HG02798 (cell line): ENCODE data around the gene KHNYN.
"Not testable (repeated sequence)": the region's sequence is repeated elsewhere in the genome, so short reads cannot be mapped to it uniquely, and the experiment has no call there.

Experiments
- ATAC-seq: cut with Tn5 transposase; IDR thresholded peaks from one replicate; pipeline ENCODE4 v1.9.1; 2021; ENCODE audit warnings: mild to moderate bottlenecking; ENCODE audit not compliant: unreplicated experiment, poor library complexity

Gene KHNYN

GRCh38 chr14:24429395-24430142 lies at the start of gene KHNYN, which contains the start of gene CBLN3:
KHNYN (plus strand) TSS chr14:24429954; CDS start chr14:24430731, 777 bp downstream.
CBLN3 (minus strand) TSS chr14:24429668; CDS start chr14:24429054, 614 bp downstream.
- peak; percentile 86 for ATAC-seq

GRCh38 chr14:24381363-24382063 lies 48.2 kb upstream of the KHNYN start:
- no peak for ATAC-seq

- ATAC-seq, result no peak
These were observed 47.7 kb upstream of the KHNYN start for GRCh38 chr14:24382064-24382371.

GRCh38 chr14:24384169-24384568 lies 45.6 kb upstream of the KHNYN start:
- ATAC-seq, result no peak

- ATAC-seq, result no peak
These were observed 44.2 kb upstream of the KHNYN start for GRCh38 chr14:24385524-24385923.

GRCh38 chr14:24387009-24387345 lies 42.8 kb upstream of the KHNYN start:
- ATAC-seq, result no peak

GRCh38 chr14:24387579-24387978 lies 42.2 kb upstream of the KHNYN start:
- ATAC-seq, result not testable (repeated sequence)

- no peak for ATAC-seq
These were observed 41.1 kb upstream of the KHNYN start for GRCh38 chr14:24388474-24389179.

- ATAC-seq, result no peak
These were observed 40.4 kb upstream of the KHNYN start for GRCh38 chr14:24389226-24389848.

- ATAC-seq, result no peak
These were observed 38.9 kb upstream of the KHNYN start for GRCh38 chr14:24390701-24391468.

GRCh38 chr14:24392325-24393091 lies 37.2 kb upstream of the KHNYN start:
- ATAC-seq, result no peak

- no peak for ATAC-seq
These were observed 35.5 kb upstream of the KHNYN start for GRCh38 chr14:24394275-24394674.

GRCh38 chr14:24395609-24396582 lies 33.9 kb upstream of the KHNYN start:
- no peak for ATAC-seq

- ATAC-seq, result no peak
These were observed 32.0 kb upstream of the KHNYN start for GRCh38 chr14:24397639-24398292.

GRCh38 chr14:24398293-24398652 lies 31.5 kb upstream of the KHNYN start:
- ATAC-seq, result no peak

GRCh38 chr14:24398653-24399446 lies 30.9 kb upstream of the KHNYN start, which contains the start of gene NYNRIN:
NYNRIN (plus strand) TSS chr14:24399003; CDS start chr14:24399247, 244 bp downstream.
- ATAC-seq, result no peak

- no peak for ATAC-seq
These were observed 30.3 kb upstream of the KHNYN start for GRCh38 chr14:24399447-24399822.
